Measurements from ENCODE around the gene PCSK2.

- TF ChIP-seq CTCF (conservative IDR thresholded peaks at IDR 0.05; ENCODE audit: low read length): no peak
- TF ChIP-seq EZH2phosphoT487 (IDR thresholded peaks at IDR 0.05; ENCODE audit: borderline replicate concordance, low read depth, low read length): no peak
Observed at GRCh38 chr20:17504066-17504897, 277.4 kb downstream of the PCSK2 start.
